Upper lobe of left lung (tissue), 4 donors: ENCODE results near the gene DGKA.

Source experiments
- CTCF ChIP-seq, 6 experiments: fragments of 450-650 bp in 4 of 6; fragments of 200-600 bp in 2 of 6; sonication (generic) in 2 of 6; IDR thresholded peaks; one replicate each; pipeline ENCODE4 v1.5.1; 2016 to 2019; ENCODE audit warnings: antibody characterized with exemption in 6 of 6
- EP300 ChIP-seq, 4 donors: sonication (generic); formaldehyde crosslinking; IDR thresholded peaks; one replicate each; pipeline ENCODE4 v1.5.1; 2017; ENCODE audit warnings: antibody characterized with exemption in 4 of 4, control low read depth in 2 of 4
- POLR2A ChIP-seq, 4 donors: fragments of 450-650 bp; IDR thresholded peaks; one replicate each; pipeline ENCODE4 v1.5.1; 2016 to 2017; ENCODE audit warnings: antibody characterized with exemption in 4 of 4, mild to moderate bottlenecking in 2 of 4
- POLR2AphosphoS5 ChIP-seq, 2 donors: sonication (generic); formaldehyde crosslinking; IDR thresholded peaks; one replicate each; pipeline ENCODE4 v1.5.1; 2017; ENCODE audit warnings: antibody characterized with exemption in 2 of 2

GRCh38 chr12:55935738-55936151 lies 4.8 kb downstream of the DGKA start:
- TF ChIP-seq CTCF (IDR thresholded peaks at IDR 0.05): no peak
- TF ChIP-seq POLR2A (IDR thresholded peaks at IDR 0.05): no peak
- no peak for TF ChIP-seq POLR2AphosphoS5 (IDR thresholded peaks at IDR 0.05)
- no peak for TF ChIP-seq EP300 (IDR thresholded peaks at IDR 0.05)
